Gastroesophageal sphincter (tissue), 4 donors: ENCODE data around the gene INPP5A. TPM values are rescaled to one million over a fixed set of nuclear protein-coding genes. Genes with fewer than 3 reads are reported as not detected.
"Not testable (repeated sequence)": the region's sequence is repeated elsewhere in the genome, so short reads cannot be mapped to it uniquely, and the experiment has no call there.

ENCODE experiments used
- ATAC-seq: fragments of 150-250 bp; one replicate; pipeline ENCODE4 v1.9.1; 2016; ENCODE audit warnings: mild to moderate bottlenecking, moderate library complexity
- H3K27ac ChIP-seq, 4 donors: fragments of 200-600 bp; sonication (generic) in 3 of 4; 1 replicate in 3 of 4; 2 replicates in 1 of 4; pipeline ENCODE4 v1.5.1; 2016 to 2019
- H3K27me3 ChIP-seq: fragments of 200-600 bp; sonication (generic); one replicate; pipeline ENCODE4 v1.5.1; 2019
- H3K36me3 ChIP-seq, 2 donors: fragments of 200-600 bp; sonication (generic); one replicate each; pipeline ENCODE4 v1.5.1; 2019; ENCODE audit warnings: control low read depth in 1 of 2
- H3K4me1 ChIP-seq, 3 donors: fragments of 200-600 bp; sonication (generic); 1 replicate in 2 of 3; 2 replicates in 1 of 3; pipeline ENCODE4 v1.5.1; 2016 to 2019; ENCODE audit warnings: control low read depth in 2 of 3
- H3K4me3 ChIP-seq, 2 donors: fragments of 200-600 bp; sonication (generic); one replicate each; pipeline ENCODE4 v1.5.1; 2019; ENCODE audit warnings: mild to moderate bottlenecking in 1 of 2, moderate library complexity in 1 of 2
- H3K9me3 ChIP-seq, 3 donors: fragments of 200-600 bp; sonication (generic); one replicate each; pipeline ENCODE4 v1.5.1; 2017 to 2019; ENCODE audit warnings: control low read depth in 2 of 3
- EP300 ChIP-seq: sonication (generic); formaldehyde crosslinking; IDR thresholded peaks from one replicate; pipeline ENCODE4 v1.6.1; 2017; ENCODE audit warnings: antibody characterized with exemption, mild to moderate bottlenecking
- POLR2A ChIP-seq, 2 donors: fragments of 450-650 bp; IDR thresholded peaks; one replicate each; pipeline ENCODE4 v1.6.1; 2017; ENCODE audit warnings: antibody characterized with exemption in 2 of 2, mild to moderate bottlenecking in 2 of 2, moderate library complexity in 1 of 2
- POLR2AphosphoS5 ChIP-seq: sonication (generic); formaldehyde crosslinking; IDR thresholded peaks from one replicate; pipeline ENCODE4 v1.6.1; 2017; ENCODE audit warnings: antibody characterized with exemption
- WGBS, 2 donors: methylation state at CpG; one replicate each; pipeline ENCODE4 v1.1.5; 2018; ENCODE audit warnings: low coverage in 1 of 2; 5-methylcytosine and 5-hydroxymethylcytosine counted together
- total RNA-seq, 4 donors: library from RNA; depleted of rRNA; stranded (reverse); fragments of >200 nt; gene quantifications; one replicate each; pipeline ENCODE4 v1.1.0, GENCODE V29; 2016
- TF ChIP-seq, protein P1 (sequence below), 4 experiments: fragments of 200-600 bp in 2 of 4; fragments of 450-650 bp in 2 of 4; sonication (generic) in 1 of 4; IDR thresholded peaks; one replicate each; pipeline ENCODE4 v1.5.1; 2017 to 2019; ENCODE audit warnings: antibody characterized with exemption in 4 of 4, mild to moderate bottlenecking in 2 of 4, moderate library complexity in 2 of 4

Gene INPP5A
- total RNA-seq, 4 donors from 2014 or later, result 111 to 288 (median 215) TPM

DNA sequence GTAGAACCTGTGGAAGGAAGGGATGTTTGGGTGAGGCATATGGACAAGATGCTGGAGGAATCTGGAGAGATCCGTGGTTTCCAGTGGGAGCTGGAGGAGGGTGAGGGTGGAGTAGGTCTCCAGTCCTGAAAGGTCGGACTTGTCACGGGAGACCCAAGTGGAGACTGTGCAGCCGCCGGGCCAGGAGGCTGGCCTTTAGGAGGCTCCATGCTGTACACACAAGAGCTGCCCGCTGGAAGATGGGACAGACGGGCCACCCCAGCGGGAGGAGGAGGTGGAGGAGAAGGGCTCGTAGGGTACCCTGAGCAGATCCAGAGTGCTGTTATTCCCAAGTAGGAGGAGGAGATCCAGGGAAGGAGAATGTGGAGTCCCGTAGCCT lies 141.6 kb downstream of the INPP5A start:
- Histone ChIP-seq H3K27ac (no peak overlapping the region), H3K4me3 (no peak overlapping the region), H3K27me3 (no peaks in the 10 kb centered on the region), H3K36me3 (peaks cover 0 to 10% of the 10 kb centered on the region in 2 donors), H3K9me3 (no peaks in the 10 kb centered on the region), H3K4me1 (peaks cover 0 to 20% (median 0%) of the 10 kb centered on the region in 3 donors)
- WGBS, 2 donors, result 93 to 97% methylated on average over 5 to 8 of the region's 10 CpGs
- no peak for ATAC-seq
- no peak for TF ChIP-seq POLR2A (IDR thresholded peaks at IDR 0.05)
- TF ChIP-seq, protein P1, sequence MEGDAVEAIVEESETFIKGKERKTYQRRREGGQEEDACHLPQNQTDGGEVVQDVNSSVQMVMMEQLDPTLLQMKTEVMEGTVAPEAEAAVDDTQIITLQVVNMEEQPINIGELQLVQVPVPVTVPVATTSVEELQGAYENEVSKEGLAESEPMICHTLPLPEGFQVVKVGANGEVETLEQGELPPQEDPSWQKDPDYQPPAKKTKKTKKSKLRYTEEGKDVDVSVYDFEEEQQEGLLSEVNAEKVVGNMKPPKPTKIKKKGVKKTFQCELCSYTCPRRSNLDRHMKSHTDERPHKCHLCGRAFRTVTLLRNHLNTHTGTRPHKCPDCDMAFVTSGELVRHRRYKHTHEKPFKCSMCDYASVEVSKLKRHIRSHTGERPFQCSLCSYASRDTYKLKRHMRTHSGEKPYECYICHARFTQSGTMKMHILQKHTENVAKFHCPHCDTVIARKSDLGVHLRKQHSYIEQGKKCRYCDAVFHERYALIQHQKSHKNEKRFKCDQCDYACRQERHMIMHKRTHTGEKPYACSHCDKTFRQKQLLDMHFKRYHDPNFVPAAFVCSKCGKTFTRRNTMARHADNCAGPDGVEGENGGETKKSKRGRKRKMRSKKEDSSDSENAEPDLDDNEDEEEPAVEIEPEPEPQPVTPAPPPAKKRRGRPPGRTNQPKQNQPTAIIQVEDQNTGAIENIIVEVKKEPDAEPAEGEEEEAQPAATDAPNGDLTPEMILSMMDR (IDR thresholded peaks at IDR 0.05), result no peak
- no peak for TF ChIP-seq EP300
- no peak for TF ChIP-seq POLR2AphosphoS5

DNA sequence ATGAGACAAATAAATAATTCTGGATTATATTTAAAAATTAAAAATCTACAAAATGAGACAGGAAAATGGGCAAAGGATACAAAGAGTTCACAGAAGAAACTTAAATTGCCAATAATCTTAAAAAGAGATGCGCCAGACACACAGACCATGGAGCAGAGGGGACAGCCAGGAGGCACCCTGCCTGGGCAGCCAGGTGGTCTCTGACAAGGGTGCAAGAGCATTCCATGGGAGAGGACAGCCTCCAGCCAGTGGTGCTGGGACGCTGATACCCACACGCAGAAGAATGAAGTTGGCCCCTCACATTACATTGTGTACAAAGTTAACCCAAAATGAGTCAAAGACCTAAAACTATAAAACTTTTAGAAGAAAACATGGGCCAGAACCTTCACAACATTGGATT lies 142.1 kb downstream of the INPP5A start:
- Histone ChIP-seq H3K4me1 (peaks cover 0 to 24% (median 3%) of the 10 kb centered on the region in 3 donors), H3K4me3 (no peak overlapping the region), H3K27me3 (no peaks in the 10 kb centered on the region), H3K36me3 (peaks cover 0 to 10% of the 10 kb centered on the region in 2 donors), H3K9me3 (no peaks in the 10 kb centered on the region), H3K27ac (no peak overlapping the region)
- no peak for ATAC-seq
- 92 to 95% methylated on average over 3 of the region's 3 CpGs for WGBS, 2 donors
- TF ChIP-seq, protein P1 (IDR thresholded peaks at IDR 0.05), result no peak
- no peak for TF ChIP-seq POLR2A (IDR thresholded peaks at IDR 0.05)
- TF ChIP-seq POLR2AphosphoS5, result no peak
- TF ChIP-seq EP300, result no peak

DNA sequence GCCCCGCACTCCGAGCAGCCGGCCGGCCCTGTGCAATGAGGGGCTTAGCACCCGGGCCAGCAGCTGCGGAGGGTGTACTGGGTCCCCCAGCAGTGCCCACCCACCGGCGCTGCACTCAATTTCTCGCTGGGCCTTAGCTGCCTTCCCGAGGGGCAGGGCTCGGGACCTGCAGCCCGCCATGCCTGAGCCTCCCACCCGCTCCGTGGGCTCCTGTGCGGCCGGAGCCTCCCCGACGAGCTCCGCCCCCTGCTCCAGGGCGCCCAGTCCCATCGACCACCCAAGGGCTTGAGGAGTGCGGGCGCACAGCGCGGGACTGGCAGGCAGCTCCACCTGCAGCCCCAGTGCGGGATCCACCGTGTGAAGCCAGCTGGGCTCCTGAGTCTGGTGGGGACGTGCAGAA lies 143.2 kb downstream of the INPP5A start:
- H3K4me3 ChIP-seq, H3K9me3 ChIP-seq, H3K27ac ChIP-seq, ATAC-seq, H3K27me3 ChIP-seq: not testable (repeated sequence)
- peaks cover 0 to 10% of the 10 kb centered on the region in 2 donors for H3K36me3 ChIP-seq
- H3K4me1 ChIP-seq, result peaks cover 0 to 35% (median 10%) of the 10 kb centered on the region in 3 donors
- WGBS, 2 donors, result no CpG with 5 or more reads among the region's 28 CpGs

DNA sequence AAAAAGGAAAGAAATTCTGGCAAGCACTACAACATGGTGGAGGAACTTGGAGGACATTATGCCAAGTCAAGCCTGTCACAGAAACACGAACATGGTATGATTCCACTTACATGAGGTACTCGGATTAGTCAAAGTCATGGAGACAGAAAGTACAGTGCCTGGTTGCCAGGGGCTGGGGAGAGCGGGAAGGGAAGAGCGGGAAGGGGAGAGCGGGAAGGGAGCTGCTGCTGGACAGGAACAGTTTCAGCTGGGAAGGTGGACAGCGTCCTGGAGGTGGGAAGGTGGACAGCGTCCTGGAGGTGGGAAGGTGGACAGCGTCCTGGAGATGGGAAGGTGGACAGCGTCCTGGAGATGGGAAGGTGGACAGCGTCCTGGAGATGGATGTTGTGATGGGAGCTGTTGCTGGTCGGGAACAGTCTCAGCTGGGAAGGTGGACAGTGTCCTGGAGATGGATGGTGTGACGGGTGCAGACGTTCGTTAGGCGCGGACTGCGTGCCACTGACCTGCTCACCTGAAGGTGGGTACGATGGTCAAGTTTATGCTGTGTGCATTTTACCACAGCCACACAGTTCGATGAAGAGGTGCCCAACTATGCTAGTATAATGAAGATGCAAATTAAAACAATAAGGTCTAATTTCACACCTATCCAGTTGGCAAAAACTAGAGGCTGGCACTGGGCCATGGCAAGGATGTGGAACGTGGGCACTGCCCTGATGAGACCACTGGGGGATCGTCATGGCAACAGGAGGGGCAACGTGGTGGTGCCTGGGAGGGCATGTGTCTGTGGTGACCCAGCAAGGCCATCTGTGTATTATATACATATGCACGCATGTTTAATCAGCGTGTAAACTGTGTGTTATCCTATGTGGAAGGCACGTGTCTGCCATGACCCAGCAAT lies 144.5 kb downstream of the INPP5A start:
- WGBS, 2 donors, result 83 to 93% methylated on average over 20 to 23 of the region's 25 CpGs
- H3K27ac ChIP-seq, result no peak overlapping the region
- no peak for TF ChIP-seq POLR2AphosphoS5
- TF ChIP-seq EP300, result no peak
- TF ChIP-seq, protein P1 (IDR thresholded peaks at IDR 0.05), result no peak
- no peak for TF ChIP-seq POLR2A (IDR thresholded peaks at IDR 0.05)
- H3K27me3 ChIP-seq, result no peaks in the 10 kb centered on the region
- H3K9me3 ChIP-seq, result no peaks in the 10 kb centered on the region
- no peak for ATAC-seq
- H3K4me3 ChIP-seq, result no peak overlapping the region
- H3K4me1 ChIP-seq, result peaks cover 0 to 49% (median 14%) of the 10 kb centered on the region in 3 donors
- H3K36me3 ChIP-seq, result peaks cover 0 to 10% of the 10 kb centered on the region in 2 donors

DNA sequence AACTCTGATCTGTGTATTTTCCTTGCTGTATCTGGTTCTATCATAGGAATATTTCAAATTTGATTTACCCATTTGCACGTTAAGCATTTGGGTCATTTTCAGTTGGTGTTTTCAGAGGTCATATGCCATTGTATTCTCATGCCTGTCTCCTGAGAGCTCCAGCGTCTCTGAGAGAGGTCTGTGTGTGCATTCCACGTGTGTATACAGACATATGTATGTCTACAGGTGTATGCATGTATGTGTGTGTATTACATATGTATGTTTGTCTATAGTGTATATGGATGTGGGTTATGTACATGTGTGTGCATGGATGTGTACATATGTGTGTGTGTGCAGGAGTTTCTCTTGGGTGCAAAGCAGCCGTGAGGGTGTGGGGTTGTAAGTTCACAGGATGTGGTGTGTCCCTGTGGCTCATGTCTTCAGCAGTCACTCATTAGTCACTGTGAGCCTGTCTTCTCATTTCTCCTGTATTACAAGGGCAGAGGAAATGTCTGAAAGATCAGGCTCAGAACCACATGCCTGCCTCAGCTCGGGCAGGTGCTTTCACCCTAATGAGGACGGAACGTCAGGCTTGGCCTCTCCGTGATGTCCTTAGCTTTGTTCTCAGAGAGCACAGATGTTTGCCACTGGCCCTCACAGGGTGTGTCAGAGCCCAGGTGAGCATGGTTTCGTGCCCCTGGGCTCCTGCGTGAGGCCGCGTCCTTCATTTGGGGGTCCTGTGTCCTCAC lies 146.7 kb downstream of the INPP5A start:
- no peak for ATAC-seq
- H3K36me3 ChIP-seq, result peaks cover 0 to 16% of the 10 kb centered on the region in 2 donors
- H3K4me3 ChIP-seq, result no peak overlapping the region
- no peaks in the 10 kb centered on the region for H3K27me3 ChIP-seq
- H3K9me3 ChIP-seq, result no peaks in the 10 kb centered on the region
- H3K27ac ChIP-seq, result peak overlapping the region in 1 of 4 donors; percentile 70
- WGBS, 2 donors, result 75 to 76% methylated on average over 4 to 10 of the region's 12 CpGs
- H3K4me1 ChIP-seq, result peaks cover 0 to 51% (median 14%) of the 10 kb centered on the region in 3 donors
- no peak for TF ChIP-seq EP300
- no peak for TF ChIP-seq POLR2AphosphoS5
- TF ChIP-seq POLR2A (IDR thresholded peaks at IDR 0.05), result no peak
- TF ChIP-seq, protein P1 (IDR thresholded peaks at IDR 0.05), result no peak
